ENCODE results near the gene EVI2B.

DNA sequence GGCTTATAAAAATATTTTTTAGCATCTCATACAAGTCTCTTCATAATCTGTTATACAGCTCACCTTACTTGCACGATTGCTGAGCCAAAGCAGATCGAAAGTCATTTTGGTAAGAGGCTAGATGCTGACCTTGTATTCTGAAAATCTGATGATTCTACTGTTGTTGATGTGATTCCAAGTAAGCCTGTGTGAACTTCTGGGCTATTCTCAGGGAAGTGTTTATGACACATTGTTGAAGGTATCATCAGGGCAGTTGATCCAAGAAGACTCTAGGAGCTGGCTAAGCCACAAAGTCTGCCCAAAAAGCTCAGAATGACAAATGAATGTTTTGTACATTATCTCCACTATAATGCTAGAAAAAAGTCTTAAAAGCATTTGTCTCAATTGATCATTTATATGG is 32.8 kb downstream of the EVI2B start:
- TF ChIP-seq EZH2 (IDR thresholded peaks at IDR 0.05), result no peak
- TF ChIP-seq, protein P1, sequence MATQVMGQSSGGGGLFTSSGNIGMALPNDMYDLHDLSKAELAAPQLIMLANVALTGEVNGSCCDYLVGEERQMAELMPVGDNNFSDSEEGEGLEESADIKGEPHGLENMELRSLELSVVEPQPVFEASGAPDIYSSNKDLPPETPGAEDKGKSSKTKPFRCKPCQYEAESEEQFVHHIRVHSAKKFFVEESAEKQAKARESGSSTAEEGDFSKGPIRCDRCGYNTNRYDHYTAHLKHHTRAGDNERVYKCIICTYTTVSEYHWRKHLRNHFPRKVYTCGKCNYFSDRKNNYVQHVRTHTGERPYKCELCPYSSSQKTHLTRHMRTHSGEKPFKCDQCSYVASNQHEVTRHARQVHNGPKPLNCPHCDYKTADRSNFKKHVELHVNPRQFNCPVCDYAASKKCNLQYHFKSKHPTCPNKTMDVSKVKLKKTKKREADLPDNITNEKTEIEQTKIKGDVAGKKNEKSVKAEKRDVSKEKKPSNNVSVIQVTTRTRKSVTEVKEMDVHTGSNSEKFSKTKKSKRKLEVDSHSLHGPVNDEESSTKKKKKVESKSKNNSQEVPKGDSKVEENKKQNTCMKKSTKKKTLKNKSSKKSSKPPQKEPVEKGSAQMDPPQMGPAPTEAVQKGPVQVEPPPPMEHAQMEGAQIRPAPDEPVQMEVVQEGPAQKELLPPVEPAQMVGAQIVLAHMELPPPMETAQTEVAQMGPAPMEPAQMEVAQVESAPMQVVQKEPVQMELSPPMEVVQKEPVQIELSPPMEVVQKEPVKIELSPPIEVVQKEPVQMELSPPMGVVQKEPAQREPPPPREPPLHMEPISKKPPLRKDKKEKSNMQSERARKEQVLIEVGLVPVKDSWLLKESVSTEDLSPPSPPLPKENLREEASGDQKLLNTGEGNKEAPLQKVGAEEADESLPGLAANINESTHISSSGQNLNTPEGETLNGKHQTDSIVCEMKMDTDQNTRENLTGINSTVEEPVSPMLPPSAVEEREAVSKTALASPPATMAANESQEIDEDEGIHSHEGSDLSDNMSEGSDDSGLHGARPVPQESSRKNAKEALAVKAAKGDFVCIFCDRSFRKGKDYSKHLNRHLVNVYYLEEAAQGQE (IDR thresholded peaks at IDR 0.05; ENCODE audit: low read depth), result no peak
- TF ChIP-seq, protein P2, sequence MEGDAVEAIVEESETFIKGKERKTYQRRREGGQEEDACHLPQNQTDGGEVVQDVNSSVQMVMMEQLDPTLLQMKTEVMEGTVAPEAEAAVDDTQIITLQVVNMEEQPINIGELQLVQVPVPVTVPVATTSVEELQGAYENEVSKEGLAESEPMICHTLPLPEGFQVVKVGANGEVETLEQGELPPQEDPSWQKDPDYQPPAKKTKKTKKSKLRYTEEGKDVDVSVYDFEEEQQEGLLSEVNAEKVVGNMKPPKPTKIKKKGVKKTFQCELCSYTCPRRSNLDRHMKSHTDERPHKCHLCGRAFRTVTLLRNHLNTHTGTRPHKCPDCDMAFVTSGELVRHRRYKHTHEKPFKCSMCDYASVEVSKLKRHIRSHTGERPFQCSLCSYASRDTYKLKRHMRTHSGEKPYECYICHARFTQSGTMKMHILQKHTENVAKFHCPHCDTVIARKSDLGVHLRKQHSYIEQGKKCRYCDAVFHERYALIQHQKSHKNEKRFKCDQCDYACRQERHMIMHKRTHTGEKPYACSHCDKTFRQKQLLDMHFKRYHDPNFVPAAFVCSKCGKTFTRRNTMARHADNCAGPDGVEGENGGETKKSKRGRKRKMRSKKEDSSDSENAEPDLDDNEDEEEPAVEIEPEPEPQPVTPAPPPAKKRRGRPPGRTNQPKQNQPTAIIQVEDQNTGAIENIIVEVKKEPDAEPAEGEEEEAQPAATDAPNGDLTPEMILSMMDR (IDR thresholded peaks at IDR 0.05 in 2 of 3, conservative IDR thresholded peaks at IDR 0.05 in 1 of 3; ENCODE audit: borderline replicate concordance in 1 of 3, insufficient read depth in 1 of 3, low read depth in 2 of 3, low read length in 2 of 3), result no peak
- TF ChIP-seq SIN3A (IDR thresholded peaks at IDR 0.05; ENCODE audit: low read depth), result no peak
- no peak for TF ChIP-seq RAD21 (IDR thresholded peaks at IDR 0.05; ENCODE audit: low read depth)
- TF ChIP-seq TCF7L2 (IDR thresholded peaks at IDR 0.05; ENCODE audit: borderline replicate concordance, extremely low read depth, insufficient read depth, insufficient read length), result no peak
- TF ChIP-seq POLR2A (IDR thresholded peaks at IDR 0.05; ENCODE audit: borderline replicate concordance, extremely low read depth, insufficient read depth, insufficient read length), result no peak
- no peak for TF ChIP-seq POLR2AphosphoS5 (IDR thresholded peaks at IDR 0.05; ENCODE audit: low read depth, low read length)
- TF ChIP-seq SP1 (IDR thresholded peaks at IDR 0.05; ENCODE audit: low read depth), result no peak
- TF ChIP-seq JUND (IDR thresholded peaks at IDR 0.05), result no peak
- TF ChIP-seq EGR1 (IDR thresholded peaks at IDR 0.05; ENCODE audit: low read depth), result no peak
